Stimulated activated CD4-positive, alpha-beta T cell treated with anti-CD3 and anti-CD28 coated beads, TNF-alpha, amount 100 ng/mL, for 24 hours (primary cell): Measurements from ENCODE around the gene TSHR.
"Not testable (repeated sequence)": the region's sequence is repeated elsewhere in the genome, so short reads cannot be mapped to it uniquely, and the experiment has no call there.

ENCODE experiments used
- DNase-seq, 3 experiments: peaks; one replicate each; pipeline ENCODE4 v3.0.0-alpha.2; 2020; ENCODE audit warnings: low read depth in 3 of 3

TSHR gene

DNA sequence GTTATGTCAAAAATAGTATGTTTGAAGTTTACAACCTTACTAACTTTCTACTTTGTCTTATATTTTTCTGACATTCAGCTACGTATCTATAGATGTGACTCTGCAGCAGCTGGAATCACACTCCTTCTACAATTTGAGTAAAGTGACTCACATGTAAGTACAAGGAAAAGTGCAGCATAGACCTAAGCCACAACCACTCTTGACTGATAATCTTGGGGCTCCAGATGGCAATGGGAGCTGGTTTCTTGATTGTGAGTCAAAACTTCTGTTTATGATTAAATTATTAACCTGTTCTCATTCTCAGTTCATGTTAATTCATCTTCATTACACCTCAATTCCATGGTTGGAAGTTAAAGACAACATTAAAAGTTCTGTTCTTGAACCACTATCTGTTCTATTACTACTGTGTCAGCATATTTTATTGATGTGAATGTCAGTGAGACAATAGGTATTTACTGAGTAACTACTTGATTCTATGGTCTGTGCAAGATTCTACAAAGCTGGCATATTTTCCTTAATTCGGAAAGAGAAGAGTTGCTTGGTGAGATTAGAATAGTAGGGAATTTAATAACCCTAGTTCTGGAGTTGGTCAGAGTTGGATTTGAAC, 112.9 kb downstream of the TSHR start:
- DNase-seq = no peak

DNA sequence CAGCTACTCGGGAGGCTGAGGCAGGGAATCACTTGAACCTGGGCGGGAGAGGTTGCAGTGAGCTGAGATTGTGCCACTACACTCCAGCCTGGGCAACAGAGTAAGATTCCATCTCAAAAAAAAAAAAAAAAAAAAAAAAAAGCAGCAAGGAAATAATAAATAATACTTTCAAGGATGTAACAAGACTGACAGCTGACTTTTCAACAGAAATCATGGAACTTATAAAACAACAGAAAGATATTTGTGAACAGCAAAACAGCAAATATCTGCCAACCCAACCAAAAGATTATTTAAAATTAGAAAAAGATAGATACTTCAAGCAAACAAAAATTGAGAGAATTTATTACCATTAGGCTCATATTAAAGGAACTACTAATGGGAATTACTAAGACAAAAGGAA, 115.1 kb downstream of the TSHR start:
- no peak for DNase-seq

DNA sequence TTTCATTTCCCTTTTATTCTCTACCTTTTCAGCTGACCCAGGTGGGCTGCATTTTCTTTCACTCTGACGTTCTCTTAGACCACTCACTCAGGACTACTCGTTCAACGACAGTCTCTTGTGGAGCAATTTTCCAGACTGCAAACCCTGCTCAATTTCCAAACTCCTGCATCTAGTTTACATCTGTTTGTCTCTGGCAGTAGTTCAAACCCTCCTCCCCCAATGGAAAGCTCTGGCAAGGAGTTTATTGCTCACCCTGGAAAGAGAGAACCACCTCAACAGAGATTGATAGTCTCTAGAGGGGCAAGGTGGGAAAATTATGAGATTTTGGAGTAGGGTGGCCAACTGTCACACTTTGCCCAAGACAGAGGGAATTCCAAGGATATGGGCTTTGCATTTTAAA, 130.2 kb downstream of the TSHR start:
- no peak for DNase-seq

DNA sequence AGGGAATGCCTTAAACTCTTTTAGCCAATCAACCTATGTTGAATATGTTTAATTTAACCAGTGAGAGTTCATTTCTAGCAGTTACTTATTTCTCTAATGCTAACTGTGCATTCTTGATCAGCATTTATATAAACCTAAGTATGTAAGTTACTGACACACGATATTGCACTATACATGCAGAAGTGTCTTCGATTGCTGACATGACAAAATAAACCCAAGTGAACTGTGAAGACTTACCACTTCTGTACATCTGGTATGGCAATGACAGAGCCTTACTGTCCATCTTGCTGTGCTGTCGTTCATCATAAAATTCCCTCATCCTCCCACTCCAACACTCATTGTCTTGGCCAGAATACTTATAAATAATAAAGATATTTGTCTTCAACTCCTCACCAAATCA, 131.8 kb downstream of the TSHR start:
- DNase-seq = no peak

DNA sequence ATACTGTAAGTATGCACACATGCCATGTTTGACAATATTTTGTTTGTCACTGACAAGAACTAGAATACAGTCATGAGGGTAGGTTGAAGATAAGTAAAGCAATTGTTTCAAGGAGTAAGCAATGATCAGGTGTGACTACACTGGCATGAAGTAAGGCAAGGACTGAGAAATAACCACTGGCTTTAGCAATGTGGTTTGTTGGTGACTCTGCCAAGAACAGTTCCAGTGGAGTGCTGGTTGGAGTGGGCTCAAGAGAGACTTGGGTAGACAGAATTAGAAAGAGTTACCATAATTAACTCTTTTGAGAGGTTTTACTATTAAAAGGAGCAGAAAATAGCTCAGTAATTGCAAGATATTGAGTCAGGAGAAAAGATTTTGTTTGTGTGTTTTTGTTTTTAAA, 135.7 kb downstream of the TSHR start:
- no peak for DNase-seq

DNA sequence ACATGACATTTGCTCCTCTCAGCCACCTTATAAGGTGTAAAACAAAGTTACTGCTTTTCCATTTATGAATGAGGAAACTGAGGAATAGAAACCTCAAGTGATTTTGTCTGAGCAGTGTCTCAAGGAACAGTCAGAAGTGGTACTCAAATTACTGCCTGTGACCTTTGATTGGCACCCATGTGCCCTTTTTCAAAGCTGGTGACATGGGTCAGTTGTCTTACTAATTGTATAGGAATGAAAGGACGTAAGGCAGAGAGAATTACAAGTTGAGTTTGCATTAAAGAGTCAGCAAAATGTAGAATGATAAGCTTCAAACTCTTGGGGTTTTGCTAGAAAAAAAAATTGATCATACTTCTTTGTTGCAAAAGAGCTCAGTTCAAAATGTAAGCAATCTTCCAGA, 136.2 kb downstream of the TSHR start:
- no peak for DNase-seq

DNA sequence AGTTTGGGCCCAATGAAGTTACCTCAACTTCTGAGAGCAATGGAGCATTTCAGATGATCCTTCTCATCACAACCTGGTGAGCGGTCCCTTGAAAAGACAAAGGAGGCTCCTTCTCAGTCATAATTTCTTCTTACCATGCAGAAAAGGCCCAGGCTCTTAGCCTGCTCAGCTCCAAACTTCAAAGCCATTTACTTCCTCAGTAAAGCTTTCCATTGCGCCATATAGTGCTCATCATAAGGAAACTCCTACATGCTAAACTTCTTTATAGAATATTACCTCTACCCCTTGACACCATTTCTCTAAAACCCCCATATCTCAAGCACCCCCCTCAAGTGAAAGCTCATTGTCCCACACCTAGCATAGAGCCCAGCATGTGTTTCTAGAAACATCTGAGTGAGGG, 138.2 kb downstream of the TSHR start:
- no peak for DNase-seq

DNA sequence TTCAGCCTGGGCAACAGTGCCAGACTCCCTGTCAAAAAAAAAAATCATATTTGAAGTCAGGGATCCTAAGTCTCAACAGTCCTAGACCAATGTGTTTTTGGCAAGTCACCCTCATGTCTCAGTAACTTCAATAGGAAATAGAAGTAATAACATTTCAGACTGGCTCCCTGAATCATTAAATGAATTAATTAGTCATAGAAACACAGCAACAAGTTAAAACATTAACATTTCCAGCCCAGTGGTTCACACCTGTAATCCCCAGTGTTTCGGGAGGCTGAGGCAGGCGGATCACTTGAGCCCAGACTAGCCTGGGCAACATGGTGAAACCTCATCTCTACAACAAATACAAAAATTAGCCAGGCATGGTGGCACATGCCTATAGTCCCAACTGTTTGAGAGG, 140.1 kb downstream of the TSHR start:
- DNase-seq = no peak

DNA sequence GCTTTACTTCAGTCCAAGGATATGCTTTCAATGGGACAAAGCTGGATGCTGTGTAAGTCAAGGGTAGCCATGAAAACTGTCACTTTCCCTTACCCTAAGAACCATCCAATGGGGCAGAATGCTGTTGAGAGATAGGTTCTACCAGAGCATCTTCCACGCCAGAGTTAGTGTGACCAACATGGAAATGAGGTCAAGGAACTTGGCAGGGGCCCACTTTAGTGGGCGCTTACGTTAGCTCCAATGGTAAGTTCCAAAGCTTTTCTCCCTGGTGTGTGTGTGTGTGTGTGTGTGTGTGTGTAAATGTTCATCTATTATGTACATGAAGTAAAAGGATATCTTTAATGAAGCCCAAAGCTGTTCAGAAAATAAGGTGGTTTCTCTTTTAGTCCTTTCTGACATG, 141.2 kb downstream of the TSHR start:
- DNase-seq = no peak

DNA sequence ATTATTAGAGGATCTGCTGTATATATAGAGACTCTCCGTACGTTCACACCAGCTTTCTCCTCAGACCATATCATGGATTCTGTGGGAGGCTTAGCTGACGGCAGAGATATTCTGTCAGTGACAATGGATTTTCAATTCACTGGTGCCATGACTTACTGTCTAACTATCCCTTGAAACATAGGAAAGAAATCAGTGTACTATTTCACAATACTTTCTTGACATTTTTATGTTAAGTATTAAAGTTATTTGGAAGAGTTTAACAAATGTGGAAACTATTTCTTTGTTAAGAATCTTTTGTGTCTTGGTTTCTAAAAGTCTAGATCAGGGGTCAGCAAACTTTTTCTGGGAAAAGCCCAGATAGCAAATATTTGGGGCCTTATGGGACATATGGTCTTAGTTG, 146.8 kb downstream of the TSHR start:
- no peak for DNase-seq

DNA sequence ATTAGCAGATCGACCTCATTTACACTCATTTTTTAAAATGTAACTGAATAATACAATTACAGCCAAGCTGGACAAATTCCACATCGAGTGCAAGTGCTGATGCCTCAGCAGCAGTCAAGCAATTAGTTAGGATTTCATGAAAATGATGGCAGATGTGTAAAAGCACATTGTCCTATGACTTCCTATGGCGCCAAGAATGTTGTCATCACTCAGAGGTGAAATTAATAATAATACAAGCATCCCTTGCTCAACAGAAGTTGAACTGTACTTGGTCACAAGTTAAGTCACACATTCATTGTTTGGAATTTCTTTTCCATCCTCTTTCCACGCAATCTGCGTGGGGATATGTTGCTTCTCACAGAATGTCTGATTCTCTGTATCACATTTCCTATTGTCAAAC, 148.0 kb downstream of the TSHR start:
- DNase-seq = no peak

DNA sequence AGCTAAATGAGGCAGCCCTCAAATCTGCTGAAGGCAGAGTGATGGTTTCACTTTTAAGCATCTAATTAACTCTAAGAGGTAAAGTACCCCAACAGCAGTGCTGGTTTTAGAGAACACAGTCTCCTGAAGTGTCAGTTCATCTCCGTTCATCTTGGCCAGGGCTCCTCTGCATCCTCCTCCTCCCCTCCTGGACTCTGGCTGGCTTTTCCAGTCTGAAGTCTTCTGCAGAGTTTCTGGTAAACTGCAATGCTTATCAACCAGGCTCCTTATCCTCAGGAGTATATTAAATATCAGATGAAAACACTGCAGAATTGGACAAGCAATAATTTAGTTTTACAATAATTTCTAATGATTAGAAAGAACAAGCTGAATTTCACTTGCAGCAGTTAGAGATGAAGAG, 150.0 kb downstream of the TSHR start:
- DNase-seq = no peak

DNA sequence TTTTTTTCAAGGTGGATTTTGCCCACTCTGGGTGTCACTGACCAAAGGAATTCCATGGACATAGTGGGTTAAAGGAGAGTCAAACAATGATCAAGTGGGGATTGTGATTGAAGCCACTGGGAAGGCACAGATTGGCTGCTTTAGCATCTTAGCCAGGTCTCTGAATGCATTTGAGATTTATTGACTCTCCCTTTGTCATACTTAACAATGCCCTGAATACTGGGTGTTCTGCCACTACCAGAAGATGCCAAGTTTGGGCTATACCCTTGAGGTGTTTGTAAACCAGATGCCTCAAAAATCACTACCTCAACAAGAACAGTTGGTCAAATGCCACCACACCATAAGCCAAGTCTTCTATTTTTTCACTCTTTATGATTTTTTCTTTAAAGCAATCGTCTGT, 150.5 kb downstream of the TSHR start:
- no peak for DNase-seq

DNA sequence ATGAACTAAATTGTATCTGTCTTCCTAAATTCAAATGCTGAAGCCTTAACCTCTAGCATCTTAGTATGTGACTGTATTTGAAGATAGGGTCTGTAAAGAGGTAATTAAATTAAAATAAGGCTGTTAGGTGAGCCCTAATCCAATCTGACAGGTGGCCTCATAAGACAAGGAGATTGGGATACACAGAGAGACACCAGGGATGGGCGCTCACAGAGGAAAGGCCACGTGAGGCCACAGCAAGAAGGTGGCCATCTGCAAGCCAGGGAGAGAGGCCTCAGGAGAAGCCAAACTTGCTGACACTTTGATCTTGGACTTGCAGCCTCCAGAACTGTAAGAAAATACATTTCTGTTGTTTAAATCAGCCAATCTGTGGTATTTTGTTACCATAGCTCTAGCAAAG, 154.8 kb downstream of the TSHR start:
- no peak for DNase-seq

DNA sequence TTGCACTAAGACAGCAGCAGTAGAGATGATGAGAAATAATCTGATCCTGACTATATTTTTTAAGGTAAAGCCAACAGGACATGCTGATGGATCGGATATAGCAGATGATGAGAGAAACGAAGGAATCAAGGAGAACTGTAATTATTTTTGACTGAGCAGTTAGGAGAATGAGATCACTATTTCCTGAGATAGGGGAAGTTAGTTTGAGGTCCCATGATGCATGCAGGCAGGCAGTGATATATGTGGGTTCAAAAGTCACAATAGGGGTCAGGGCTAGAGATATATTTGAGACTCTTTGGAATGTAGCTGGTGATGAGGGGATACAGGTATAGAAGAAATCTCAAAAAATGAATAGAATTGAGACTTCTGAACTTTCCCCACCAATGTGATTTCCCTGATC, 157.8 kb downstream of the TSHR start:
- DNase-seq = no peak

DNA sequence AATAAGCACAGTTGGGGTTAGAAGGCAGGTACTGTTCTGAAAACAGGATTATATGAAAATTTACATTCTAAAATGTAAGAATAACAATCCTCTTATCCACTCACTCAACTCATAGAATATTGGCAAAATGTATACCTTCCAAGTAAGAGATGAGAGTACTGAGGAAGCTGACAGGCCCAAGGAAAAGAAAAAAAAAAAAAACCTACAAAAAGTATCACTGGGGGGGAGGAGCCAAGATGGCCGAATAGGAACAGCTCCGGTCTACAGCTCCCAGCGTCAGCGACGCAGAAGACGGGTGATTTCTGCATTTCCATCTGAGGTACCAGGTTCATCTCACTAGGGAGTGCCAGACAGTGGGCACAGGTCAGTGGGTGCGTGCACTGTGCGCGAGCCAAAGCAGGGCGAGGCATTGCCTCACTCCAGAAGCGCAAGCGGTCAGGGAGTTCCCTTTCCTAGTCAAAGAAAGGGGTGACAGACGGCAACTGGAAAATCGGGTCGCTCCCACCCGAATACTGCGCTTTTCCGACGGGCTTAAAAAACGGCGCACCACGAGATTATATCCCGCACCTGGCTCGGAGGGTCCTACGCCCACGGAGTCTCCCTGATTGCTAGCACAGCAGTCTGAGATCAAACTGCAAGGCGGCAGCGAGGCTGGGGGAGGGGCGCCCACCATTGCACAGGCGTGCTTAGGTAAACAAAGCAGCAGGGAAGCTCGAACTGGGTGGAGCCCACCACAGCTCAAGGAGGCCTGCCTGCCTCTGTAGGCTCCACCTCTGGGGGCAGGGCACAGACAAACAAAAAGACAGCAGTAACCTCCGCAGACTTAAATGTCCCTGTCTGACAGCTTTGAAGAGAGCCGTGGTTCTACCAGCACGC, 158.8 kb downstream of the TSHR start:
- DNase-seq = not testable (repeated sequence)

DNA sequence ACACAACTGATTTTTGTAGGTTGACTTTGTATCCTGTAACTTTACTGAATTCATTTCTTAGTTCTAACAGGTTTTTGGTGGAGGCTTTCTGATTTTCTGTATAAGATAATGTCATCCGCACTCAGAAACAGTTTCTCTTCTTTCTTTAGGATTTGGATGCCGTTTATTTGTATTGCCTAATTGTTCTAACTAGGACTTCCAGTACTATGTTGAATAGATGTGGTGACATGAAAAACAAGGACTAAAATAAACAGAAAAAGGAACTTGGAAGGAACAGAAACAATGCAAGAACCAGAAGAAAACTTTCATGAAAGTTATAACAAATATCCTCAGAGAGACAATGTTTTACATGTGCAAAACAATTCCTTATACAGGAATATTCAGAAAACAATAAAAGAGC, 165.1 kb downstream of the TSHR start:
- no peak for DNase-seq

DNA sequence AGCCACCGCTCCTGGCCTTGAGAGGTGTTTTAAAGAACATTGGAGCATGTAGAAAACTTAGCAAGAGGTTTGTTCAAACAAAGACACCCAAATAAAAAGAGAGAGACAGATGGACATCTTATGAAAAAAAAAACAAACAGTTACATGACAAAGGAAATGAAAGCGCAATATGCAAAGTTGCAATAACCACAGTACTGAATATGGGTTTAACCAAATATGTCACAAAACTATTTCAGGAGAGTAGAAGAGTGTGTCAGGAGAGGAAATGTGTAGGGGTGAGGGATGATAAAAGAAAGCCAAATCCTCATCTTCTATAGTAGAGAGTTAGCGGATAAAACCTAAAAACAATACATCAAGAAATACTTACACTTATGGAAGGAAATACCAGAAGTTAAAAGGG, 166.9 kb downstream of the TSHR start:
- DNase-seq = no peak

DNA sequence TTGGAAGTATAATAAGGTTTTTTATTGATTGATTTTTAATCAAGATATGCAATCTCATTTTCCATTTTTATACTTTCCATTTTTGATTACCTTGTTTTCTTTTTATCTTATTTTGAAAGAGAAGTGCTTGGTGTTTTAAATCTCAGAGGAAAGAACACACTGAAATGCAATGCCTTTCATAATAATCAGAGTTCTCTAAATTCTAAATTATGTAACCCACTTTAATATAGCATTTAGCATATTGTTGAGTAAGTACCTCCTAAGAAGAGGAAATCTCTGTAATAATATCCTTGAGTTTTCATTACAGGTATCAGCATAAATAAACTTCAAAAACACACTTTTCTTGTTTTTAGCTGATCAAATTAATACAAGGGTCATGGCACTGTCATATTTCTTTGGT, 168.4 kb downstream of the TSHR start:
- DNase-seq = no peak

DNA sequence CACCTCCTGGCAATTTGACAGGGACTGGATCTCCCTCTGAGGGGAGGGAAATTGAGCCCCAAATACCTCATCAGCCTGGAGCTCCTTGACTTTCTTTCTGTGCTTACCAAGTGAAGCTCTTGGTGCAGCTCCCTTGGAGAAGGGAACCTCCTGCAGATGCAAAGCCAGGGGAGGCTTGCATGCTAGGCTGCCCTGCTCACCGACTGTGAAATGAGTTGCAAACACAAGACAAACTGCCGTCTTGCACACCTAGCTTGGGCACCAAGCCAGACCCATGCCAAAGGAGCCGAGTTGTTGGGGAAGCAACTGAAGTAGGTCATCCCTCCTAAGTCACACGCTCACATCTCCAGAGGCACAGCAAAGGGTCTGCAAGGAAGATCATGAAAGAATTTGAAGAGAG, 170.1 kb downstream of the TSHR start:
- DNase-seq = no peak

DNA sequence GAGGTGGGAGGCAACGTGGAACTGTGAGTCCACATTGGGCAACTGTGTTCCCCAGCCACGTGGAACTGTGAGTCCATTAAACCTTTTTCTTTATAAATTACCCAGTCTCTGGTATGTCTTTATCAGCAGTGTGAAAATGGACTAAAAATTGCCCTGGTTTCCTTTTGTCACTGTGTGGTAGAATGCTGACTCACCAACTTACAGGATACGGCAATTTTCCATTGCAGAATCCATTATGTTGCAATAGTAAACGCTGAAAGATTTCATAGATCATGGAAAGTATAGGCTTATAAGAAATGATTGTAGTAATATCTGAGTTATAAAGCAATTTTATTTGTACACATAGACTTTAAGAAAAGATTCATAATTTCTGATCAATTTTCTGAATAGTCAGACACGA, 172.4 kb downstream of the TSHR start:
- no peak for DNase-seq

DNA sequence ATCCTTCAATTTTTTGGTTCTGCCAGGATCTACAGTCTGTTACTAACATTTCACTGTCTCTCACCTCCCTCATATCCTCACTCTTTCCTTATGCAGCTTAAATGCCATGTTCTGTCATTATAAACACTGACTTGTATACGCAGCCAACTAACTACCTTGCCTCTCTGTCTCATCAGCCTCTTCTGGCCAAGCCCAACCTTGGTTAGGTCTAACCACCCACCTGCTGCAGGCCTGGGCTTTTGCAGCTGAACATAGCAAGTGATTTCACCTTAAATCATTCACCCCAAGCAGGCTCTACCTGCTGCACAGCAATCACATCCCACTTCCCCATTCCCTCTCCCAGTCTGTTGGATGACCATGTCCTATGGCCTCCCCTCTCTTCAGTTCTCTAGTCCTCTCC, 173.8 kb downstream of the TSHR start:
- no peak for DNase-seq

DNA sequence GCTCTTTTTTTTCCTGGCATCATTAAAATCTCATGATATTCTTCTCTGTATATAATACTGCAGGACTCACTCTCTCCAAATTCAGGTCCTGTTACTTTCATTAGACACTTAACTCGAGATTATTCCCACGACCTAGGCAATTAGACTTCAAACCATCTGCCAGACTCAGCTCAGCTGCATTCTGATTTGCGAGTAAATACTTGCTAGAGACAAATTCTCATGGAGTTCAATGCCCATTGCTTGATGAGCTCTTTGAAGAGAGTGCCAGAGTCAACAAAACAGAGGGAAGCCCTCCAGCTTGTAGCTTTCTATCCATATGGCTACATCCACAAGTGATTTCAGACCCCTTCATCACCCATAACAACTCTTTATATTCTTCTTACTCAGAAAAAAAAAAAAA, 177.0 kb downstream of the TSHR start:
- DNase-seq = no peak

DNA sequence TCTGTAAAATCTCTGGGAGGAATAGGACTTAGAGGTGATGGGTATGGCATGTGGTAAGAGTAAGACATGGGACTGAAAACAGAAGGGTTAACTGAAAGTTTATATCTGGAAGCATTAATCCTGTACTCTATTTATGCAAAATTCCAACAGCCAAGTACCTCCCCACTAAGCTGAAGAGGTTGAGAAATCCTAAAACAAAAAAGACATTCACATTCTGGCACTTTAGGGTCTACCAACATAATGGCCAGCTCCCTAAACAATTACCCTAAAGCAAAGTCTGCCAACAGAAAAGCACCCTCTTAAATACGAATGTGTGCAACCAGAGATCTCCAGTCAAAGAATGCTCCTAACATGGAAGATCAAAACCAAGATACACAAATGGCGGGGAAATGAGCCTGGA, 178.0 kb downstream of the TSHR start:
- no peak for DNase-seq
